GM23338 (cell line): ENCODE data around the gene ITPR3. TPM values are rescaled to one million over a fixed set of nuclear protein-coding genes. Genes with fewer than 3 reads are reported as not detected.
A peak's percentile ranks its signal among the peaks of the same experiment; 100 is the strongest.

ENCODE experiments used
- ATAC-seq: fragments of 200-7000 bp; cut with Tn5 transposase; 3 replicates; pipeline ENCODE4 v1.9.1; 2020
- DNase-seq: peaks from one replicate; pipeline ENCODE4 v3.0.0-alpha.2; 2015; ENCODE audit warnings: low spot score
- H2AFZ ChIP-seq: fragments of 200-600 bp; sonication (generic); 2 replicates; pipeline ENCODE4 v1.8.0; 2016; ENCODE audit warnings: antibody characterized with exemption, mild to moderate bottlenecking, moderate library complexity
- H3F3A ChIP-seq: fragments of 200-600 bp; sonication (generic); replicated peaks from 2 replicates; pipeline ENCODE4 v1.8.0; 2017; ENCODE audit warnings: antibody characterized with exemption, mixed run types, low read depth
- H3K27ac ChIP-seq: fragments of 200-600 bp; sonication (generic); 2 replicates; pipeline ENCODE4 v1.6.1; 2016; ENCODE audit warnings: low read depth
- H3K27me3 ChIP-seq: fragments of 200-600 bp; sonication (generic); 2 replicates; pipeline ENCODE4 v1.8.0; 2016; ENCODE audit warnings: mild to moderate bottlenecking, mixed run types, moderate library complexity; ENCODE audit not compliant: insufficient read depth
- H3K36me3 ChIP-seq: fragments of 200-600 bp; sonication (generic); 2 replicates; pipeline ENCODE4 v1.8.0; 2016; ENCODE audit warnings: mild to moderate bottlenecking; ENCODE audit not compliant: insufficient read depth
- H3K4me1 ChIP-seq: fragments of 200-600 bp; sonication (generic); 2 replicates; pipeline ENCODE4 v1.8.0; 2016; ENCODE audit warnings: mild to moderate bottlenecking, moderate library complexity; ENCODE audit not compliant: insufficient read depth
- H3K4me2 ChIP-seq: fragments of 200-600 bp; sonication (generic); 2 replicates; pipeline ENCODE4 v1.7.1; 2017; ENCODE audit warnings: mixed run types
- H3K4me3 ChIP-seq: fragments of 200-600 bp; sonication (generic); 2 replicates; pipeline ENCODE4 v1.6.1; 2016; ENCODE audit warnings: mixed run types
- H3K79me2 ChIP-seq: fragments of 200-600 bp; sonication (generic); replicated peaks from 2 replicates; pipeline ENCODE4 v1.8.0; 2017; ENCODE audit warnings: mild to moderate bottlenecking; ENCODE audit not compliant: insufficient read depth
- H3K9me2 ChIP-seq: fragments of 200-600 bp; sonication (generic); 2 replicates; pipeline ENCODE4 v1.8.0; 2017; ENCODE audit not compliant: insufficient read depth
- H4K20me1 ChIP-seq: fragments of 200-600 bp; sonication (generic); replicated peaks from 2 replicates; pipeline ENCODE4 v1.8.0; 2017; ENCODE audit warnings: mild to moderate bottlenecking; ENCODE audit not compliant: insufficient read depth
- H3K27ac Mint-ChIP-seq: 2 replicates; pipeline ENCODE4 v1.8.0; 2020; ENCODE audit warnings: inconsistent platforms, mild to moderate bottlenecking, moderate library complexity, mixed read lengths
- H3K27me3 Mint-ChIP-seq: 3 replicates; pipeline ENCODE4 v1.8.0; 2022; ENCODE audit warnings: low read depth, mild to moderate bottlenecking, moderate library complexity, mixed read lengths, inconsistent platforms; ENCODE audit not compliant: insufficient read depth, poor library complexity
- H3K36me3 Mint-ChIP-seq: 3 replicates; pipeline ENCODE4 v1.8.0; 2021; ENCODE audit warnings: low read depth, mild to moderate bottlenecking, inconsistent platforms, moderate library complexity, mixed read lengths
- H3K4me1 Mint-ChIP-seq: 3 replicates; pipeline ENCODE4 v1.8.0; 2020; ENCODE audit warnings: mild to moderate bottlenecking, inconsistent platforms, mixed read lengths
- H3K4me3 Mint-ChIP-seq: 3 replicates; pipeline ENCODE4 v1.8.0; 2021; ENCODE audit warnings: moderate library complexity, mild to moderate bottlenecking, inconsistent platforms, mixed read lengths
- H3K9me3 Mint-ChIP-seq: 3 replicates; pipeline ENCODE4 v1.8.0; 2020; ENCODE audit warnings: moderate library complexity, mild to moderate bottlenecking, inconsistent platforms, mixed read lengths
- CREB1 ChIP-seq: fragments of 250-450 bp; sonication (Bioruptor Pico); IDR thresholded peaks from 2 replicates; pipeline ENCODE4 v1.5.0; 2020; ENCODE audit warnings: low read depth, mild to moderate bottlenecking, moderate library complexity
- EZH2phosphoT487 ChIP-seq: fragments of 200-600 bp; sonication (generic); IDR thresholded peaks from one replicate; pipeline ENCODE4 v1.8.1; 2018; ENCODE audit warnings: antibody characterized with exemption; ENCODE audit not compliant: unreplicated experiment
- JUNB ChIP-seq: IDR thresholded peaks from one replicate; pipeline ENCODE4 v1.6.1; 2016; ENCODE audit warnings: antibody characterized with exemption; ENCODE audit not compliant: unreplicated experiment
- NANOG ChIP-seq: IDR thresholded peaks from 2 replicates; pipeline ENCODE4 v1.6.1; 2016; ENCODE audit warnings: antibody characterized with exemption, borderline replicate concordance
- POLR2AphosphoS5 ChIP-seq: IDR thresholded peaks from 2 replicates; pipeline ENCODE4 v1.6.1; 2016; ENCODE audit warnings: antibody characterized with exemption, low read depth
- REST ChIP-seq: IDR thresholded peaks from one replicate; pipeline ENCODE4 v1.6.1; 2018; ENCODE audit warnings: antibody characterized with exemption; ENCODE audit not compliant: unreplicated experiment
- STAT1 ChIP-seq: IDR thresholded peaks from one replicate; pipeline ENCODE4 v1.6.1; 2016; ENCODE audit warnings: antibody characterized with exemption; ENCODE audit not compliant: unreplicated experiment
- ZNF331 ChIP-seq: fragments of 250-450 bp; sonication (Bioruptor Pico); IDR thresholded peaks from 2 replicates; pipeline ENCODE4 v1.5.0; 2020; ENCODE audit warnings: low read depth, mild to moderate bottlenecking, moderate library complexity
- polyA plus RNA-seq: library from polyadenylated mRNA; unstranded; fragments of >200 nt; fragmentation: Nextera tagmentation; extraction: Ambion mirVana; gene quantifications from 2 replicates; pipeline ENCODE4 v1.2.1, GENCODE V29; 2016
- total RNA-seq: library from RNA; depleted of rRNA; stranded (reverse); fragments of >200 nt; shearing (Covaris generic); gene quantifications from 2 replicates; pipeline ENCODE4 v1.2.3, GENCODE V29; 2014
- TF ChIP-seq, protein P1 (sequence below): IDR thresholded peaks from 2 replicates; pipeline ENCODE4 v1.6.1; 2016; ENCODE audit warnings: antibody characterized with exemption

Gene ITPR3
- total and polyA plus RNA-seq, 2 experiments from 2014 or later: 7.3 to 31.9 TPM

- Mint-ChIP-seq H3K27ac (no peak overlapping the region), H3K4me3 (peak overlapping the region; percentile 84), H3K4me1 (peaks cover 53% of the 10 kb centered on the region), H3K36me3 (no peaks in the 10 kb centered on the region; the same call in 1 of the 3 replicates), H3K9me3 (no peaks in the 10 kb centered on the region; the same call in 2 of the 3 replicates), H3K27me3 (peaks cover 18% of the 10 kb centered on the region)
- ATAC-seq: peak; percentile 56
- peak; percentile 72 for DNase-seq
- 0 out of 2 replicates have a peak, but pooled peaks cover 3% of the 10 kb centered on the region for H3F3A ChIP-seq
- H3K27ac ChIP-seq: no peak overlapping the region
- peaks cover 25% of the 10 kb centered on the region for H3K79me2 ChIP-seq
- H3K9me2 ChIP-seq: no peaks in the 10 kb centered on the region
- no peaks in the 10 kb centered on the region for H3K36me3 ChIP-seq
- H4K20me1 ChIP-seq: peaks cover 16% of the 10 kb centered on the region
- peaks cover 9% of the 10 kb centered on the region; the same call in 1 of the 2 replicates for H3K27me3 ChIP-seq
- TF ChIP-seq POLR2AphosphoS5 (peak; percentile 26; the same call in 1 of the 2 replicates), NANOG (no peak)
- 0 out of 2 replicates have a peak overlapping the region, but pooled peaks have one; percentile 18 for H2AFZ ChIP-seq
- peak overlapping the region; percentile 84 for H3K4me3 ChIP-seq
- peaks cover 39% of the 10 kb centered on the region for H3K4me1 ChIP-seq
- H3K4me2 ChIP-seq: peak overlapping the region; percentile 97
These were observed 12.5 kb downstream of the ITPR3 start for GRCh38 chr6:33633462-33634158.

GRCh38 chr6:33634161-33634727, 13.1 kb downstream of the ITPR3 start:
- peaks cover 21% of the 10 kb centered on the region for H3K79me2 ChIP-seq
- H3K4me1 ChIP-seq: peaks cover 39% of the 10 kb centered on the region
- Mint-ChIP-seq H3K4me1 (peaks cover 55% of the 10 kb centered on the region), H3K36me3 (no peaks in the 10 kb centered on the region; the same call in 1 of the 3 replicates), H3K27ac (no peak overlapping the region), H3K9me3 (no peaks in the 10 kb centered on the region; the same call in 2 of the 3 replicates), H3K4me3 (peak overlapping the region; percentile 84), H3K27me3 (peaks cover 21% of the 10 kb centered on the region)
- no peak for DNase-seq
- H3K27ac ChIP-seq: no peak overlapping the region
- H3K27me3 ChIP-seq: peaks cover 9% of the 10 kb centered on the region; the same call in 1 of the 2 replicates
- 0 out of 2 replicates have a peak overlapping the region, but pooled peaks have one; percentile 18 for H2AFZ ChIP-seq
- H3K4me2 ChIP-seq: peak overlapping the region; percentile 97
- 0 out of 2 replicates have a peak, but pooled peaks cover 3% of the 10 kb centered on the region for H3F3A ChIP-seq
- peak; percentile 12 for ATAC-seq
- peaks cover 16% of the 10 kb centered on the region for H4K20me1 ChIP-seq
- no peaks in the 10 kb centered on the region for H3K9me2 ChIP-seq
- no peaks in the 10 kb centered on the region for H3K36me3 ChIP-seq
- peak overlapping the region; percentile 84 for H3K4me3 ChIP-seq
- TF ChIP-seq NANOG: no peak
- no peak for TF ChIP-seq REST
- TF ChIP-seq EZH2phosphoT487: no peak
- TF ChIP-seq CREB1 (CRISPR knock-in tag): no peak
- TF ChIP-seq STAT1: no peak
- TF ChIP-seq, protein P1, sequence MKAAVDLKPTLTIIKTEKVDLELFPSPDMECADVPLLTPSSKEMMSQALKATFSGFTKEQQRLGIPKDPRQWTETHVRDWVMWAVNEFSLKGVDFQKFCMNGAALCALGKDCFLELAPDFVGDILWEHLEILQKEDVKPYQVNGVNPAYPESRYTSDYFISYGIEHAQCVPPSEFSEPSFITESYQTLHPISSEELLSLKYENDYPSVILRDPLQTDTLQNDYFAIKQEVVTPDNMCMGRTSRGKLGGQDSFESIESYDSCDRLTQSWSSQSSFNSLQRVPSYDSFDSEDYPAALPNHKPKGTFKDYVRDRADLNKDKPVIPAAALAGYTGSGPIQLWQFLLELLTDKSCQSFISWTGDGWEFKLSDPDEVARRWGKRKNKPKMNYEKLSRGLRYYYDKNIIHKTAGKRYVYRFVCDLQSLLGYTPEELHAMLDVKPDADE: no peak
- no peak for TF ChIP-seq ZNF331
- TF ChIP-seq JUNB: no peak
